Keratinocyte (primary cell): Measurements from ENCODE around the gene ARHGAP4. TPM values are rescaled to one million over a fixed set of nuclear protein-coding genes. Genes with fewer than 3 reads are reported as not detected.

Experiments used
- DNase-seq: peaks from one replicate; pipeline ENCODE4 v3.0.0-alpha.2; 2011; ENCODE audit warnings: low read depth, missing footprints, low spot score
- FAIRE-seq: peaks from 2 replicates; lab custom pipeline; 2011; peaks lifted over from hg19 to GRCh38; lab: Jason Lieb, UNC
- H2AFZ ChIP-seq: 2 replicates; pipeline ENCODE4 v1.6.0; 2012; ENCODE audit warnings: low read length, control low read depth, inconsistent platforms; ENCODE audit not compliant: control insufficient read depth
- H3K27ac ChIP-seq: 2 replicates; pipeline ENCODE4 v1.5.1; 2011; ENCODE audit warnings: low read length; ENCODE audit not compliant: control insufficient read depth, insufficient read depth
- H3K27me3 ChIP-seq: 3 replicates; pipeline ENCODE4 v1.6.0; 2011; ENCODE audit warnings: low read length; ENCODE audit not compliant: control insufficient read depth, insufficient read depth; ENCODE audit errors: extremely low read depth
- H3K36me3 ChIP-seq, 2 experiments: 2 replicates in 1 of 2; 3 replicates in 1 of 2; pipeline ENCODE4 v1.5.1; 2011; ENCODE audit warnings: low read length in 2 of 2, mild to moderate bottlenecking in 1 of 2; ENCODE audit not compliant: control insufficient read depth in 2 of 2, insufficient read depth in 2 of 2; ENCODE audit errors: extremely low read depth in 1 of 2
- H3K4me1 ChIP-seq: 3 replicates; pipeline ENCODE4 v1.5.1; 2011; ENCODE audit warnings: low read length; ENCODE audit not compliant: control insufficient read depth, insufficient read depth; ENCODE audit errors: extremely low read depth
- H3K4me2 ChIP-seq: 3 replicates; pipeline ENCODE4 v1.6.0; 2011; ENCODE audit warnings: low read depth, low read length; ENCODE audit not compliant: control insufficient read depth, insufficient read depth; ENCODE audit errors: extremely low read depth
- H3K4me3 ChIP-seq, 3 experiments: fragments of 200-600 bp in 1 of 3; sonication (generic) in 1 of 3; 2 replicates in 2 of 3; 3 replicates in 1 of 3; pipeline ENCODE4 v1.5.1; 2011 to 2016; ENCODE audit warnings: low read length in 3 of 3, mild to moderate bottlenecking in 3 of 3, control low read depth in 2 of 3, inconsistent platforms in 1 of 3, low read depth in 1 of 3, mixed read lengths in 1 of 3, mixed run types in 1 of 3, moderate library complexity in 1 of 3; ENCODE audit not compliant: control insufficient read depth in 2 of 3, insufficient read depth in 2 of 3; ENCODE audit errors: extremely low read depth in 1 of 3
- H3K79me2 ChIP-seq: 2 replicates; pipeline ENCODE4 v1.6.0; 2012; ENCODE audit warnings: low read length; ENCODE audit not compliant: control insufficient read depth, insufficient read depth
- H3K9ac ChIP-seq: 3 replicates; pipeline ENCODE4 v1.6.0; 2011; ENCODE audit warnings: low read length; ENCODE audit not compliant: control insufficient read depth, insufficient read depth; ENCODE audit errors: extremely low read depth
- H3K9me1 ChIP-seq: 3 replicates; pipeline ENCODE4 v1.6.0; 2011; ENCODE audit warnings: low read length; ENCODE audit not compliant: control insufficient read depth, insufficient read depth; ENCODE audit errors: extremely low read depth
- H3K9me3 ChIP-seq: 2 replicates; pipeline ENCODE4 v1.5.1; 2012; ENCODE audit warnings: low read depth, low read length; ENCODE audit not compliant: control insufficient read depth
- H4K20me1 ChIP-seq: 3 replicates; pipeline ENCODE4 v1.6.0; 2011; ENCODE audit warnings: low read length; ENCODE audit not compliant: control insufficient read depth, insufficient read depth; ENCODE audit errors: extremely low read depth
- CTCF ChIP-seq, 3 experiments: IDR thresholded peaks in 1 of 3; conservative IDR thresholded peaks in 1 of 3; optimal IDR thresholded peaks in 1 of 3; 2 replicates in 2 of 3; 3 replicates in 1 of 3; pipeline versions ENCODE3 to v1.5.1; 2011; ENCODE audit warnings: low read length in 3 of 3, mild to moderate bottlenecking in 3 of 3, moderate library complexity in 2 of 3, control low read depth in 1 of 3, inconsistent platforms in 1 of 3; ENCODE audit not compliant: insufficient read depth in 2 of 3; ENCODE audit errors: extremely low read depth in 1 of 3
- EZH2 ChIP-seq: IDR thresholded peaks from one replicate; pipeline ENCODE4 v1.6.1; 2012; ENCODE audit warnings: inconsistent platforms, mild to moderate bottlenecking, low read length, moderate library complexity
- dilution Hi-C: fragments of 300-500 bp; cut with MboI; formaldehyde crosslinking; loops from one replicate; pipeline ENCODE4 v1.7.0; 2020; ENCODE audit warnings: low sequenced_read_pairs; ENCODE audit not compliant: extremely low pct_ligation_motif_present
- polyA plus RNA-seq, 5 experiments: library from polyadenylated mRNA; depleted of rRNA in 3 of 5; stranded (reverse) in 3 of 5; stranded (forward) in 1 of 5; unstranded in 1 of 5; fragments of >200 nt; gene quantifications; 1 replicate in 1 of 5; 2 replicates in 3 of 5; 3 replicates in 1 of 5; pipeline versions ENCODE4 v1.2.1 to v1.2.3, GENCODE V29; 2011 to 2012; ENCODE audit warnings: missing spikeins in 2 of 5, low read depth in 1 of 5, low replicate concordance in 1 of 5

ARHGAP4 gene
- polyA plus RNA-seq, 1 donor (not counting 4 experiments of a cell fraction or from before 2014, with no cell fraction given) = 0.35 TPM

- dilution Hi-C loops = no loop called here
- Histone ChIP-seq H3K9ac (no peak overlapping the region), H3K36me3 (peaks cover 29 to 55% of the 10 kb centered on the region in 2 experiments), H2AFZ (no peak overlapping the region), H3K4me2 (no peak overlapping the region), H3K9me1 (no peaks in the 10 kb centered on the region), H3K27ac (no peak overlapping the region), H3K27me3 (no peaks in the 10 kb centered on the region), H4K20me1 (no peaks in the 10 kb centered on the region), H3K9me3 (no peaks in the 10 kb centered on the region), H3K4me3 (no peak overlapping the region), H3K79me2 (no peaks in the 10 kb centered on the region), H3K4me1 (no peaks in the 10 kb centered on the region)
- DNase-seq (no peak), FAIRE-seq (no peak)
- TF ChIP-seq CTCF (optimal IDR thresholded peaks at IDR 0.05 in 1 of 3, IDR thresholded peaks at IDR 0.05 in 1 of 3, conservative IDR thresholded peaks at IDR 0.05 in 1 of 3; ENCODE audit: extremely low read depth in 1 of 3, insufficient read depth in 2 of 3, low read length in 3 of 3) (no peak), EZH2 (no peak)
These were observed 30.2 kb upstream of the ARHGAP4 start for GRCh38 chrX:153956044-153956907.

- H3K9me1 ChIP-seq = no peaks in the 10 kb centered on the region
- H3K27me3 ChIP-seq = no peaks in the 10 kb centered on the region
- no peak overlapping the region for H2AFZ ChIP-seq
- dilution Hi-C loops = no loop called here
- no peaks in the 10 kb centered on the region for H3K79me2 ChIP-seq
- H3K36me3 ChIP-seq = peaks cover 32 to 52% of the 10 kb centered on the region in 2 experiments
- no peaks in the 10 kb centered on the region for H3K9me3 ChIP-seq
- H3K9ac ChIP-seq = no peak overlapping the region
- H3K4me3 ChIP-seq = no peak overlapping the region
- H3K27ac ChIP-seq = no peak overlapping the region
- DNase-seq (no peak), FAIRE-seq (no peak)
- TF ChIP-seq CTCF (optimal IDR thresholded peaks at IDR 0.05 in 1 of 3, IDR thresholded peaks at IDR 0.05 in 1 of 3, conservative IDR thresholded peaks at IDR 0.05 in 1 of 3; ENCODE audit: extremely low read depth in 1 of 3, insufficient read depth in 2 of 3, low read length in 3 of 3) (no peak), EZH2 (no peak)
- no peaks in the 10 kb centered on the region for H4K20me1 ChIP-seq
- H3K4me2 ChIP-seq = no peak overlapping the region
- H3K4me1 ChIP-seq = no peaks in the 10 kb centered on the region
These were observed 29.2 kb upstream of the ARHGAP4 start for GRCh38 chrX:153955228-153955732.
